Tibial nerve (tissue), 4 donors: ENCODE results near the gene XRCC4.

ENCODE experiments used
- CTCF ChIP-seq, 5 experiments: fragments of 200-600 bp in 3 of 5; fragments of 450-650 bp in 2 of 5; sonication (generic) in 3 of 5; IDR thresholded peaks; one replicate each; pipeline ENCODE4 v1.5.1; 2016 to 2019; ENCODE audit warnings: antibody characterized with exemption in 5 of 5, mild to moderate bottlenecking in 3 of 5, moderate library complexity in 2 of 5
- EP300 ChIP-seq, 2 donors: sonication (generic); formaldehyde crosslinking; IDR thresholded peaks; one replicate each; pipeline ENCODE4 v1.6.1; 2017; ENCODE audit warnings: antibody characterized with exemption in 2 of 2, mild to moderate bottlenecking in 1 of 2
- POLR2A ChIP-seq, 2 donors: fragments of 450-650 bp; IDR thresholded peaks; one replicate each; pipeline ENCODE4 v1.6.1; 2017; ENCODE audit warnings: antibody characterized with exemption in 2 of 2, mild to moderate bottlenecking in 2 of 2, moderate library complexity in 2 of 2

- TF ChIP-seq CTCF (IDR thresholded peaks at IDR 0.05) (no peak), POLR2A (IDR thresholded peaks at IDR 0.05) (no peak), EP300 (IDR thresholded peaks at IDR 0.05) (no peak)
These were observed 47.4 kb upstream of the XRCC4 start for GRCh38 chr5:83029912-83030311.
